T-helper 17 cell (primary cell): ENCODE results near the gene HSDL1. TPM values are rescaled to one million over a fixed set of nuclear protein-coding genes. Genes with fewer than 3 reads are reported as not detected.
A peak's percentile ranks its signal among the peaks of the same experiment; 100 is the strongest.
"Not testable (repeated sequence)": the region's sequence is repeated elsewhere in the genome, so short reads cannot be mapped to it uniquely, and the experiment has no call there.

ENCODE experiments used
- ATAC-seq: fragments of 150-1000 bp; cut with Tn5 transposase; 2 replicates; pipeline ENCODE4 v1.10.0; 2021; ENCODE audit warnings: mild to moderate bottlenecking, moderate library complexity
- DNase-seq, 3 donors: peaks; one replicate each; pipeline versions ENCODE4 v3.0.0 to v3.0.0-alpha.2; 2020 to 2021
- H3K9me3 ChIP-seq: one replicate; pipeline ENCODE4 v1.7.0; 2013; ENCODE audit warnings: low read length, mild to moderate bottlenecking; ENCODE audit not compliant: control insufficient read depth, poor library complexity, severe bottlenecking
- H3K27ac Mint-ChIP-seq: one replicate; pipeline ENCODE4 v1.8.0; 2022; ENCODE audit warnings: mild to moderate bottlenecking, moderate library complexity, mixed read lengths
- H3K27me3 Mint-ChIP-seq: one replicate; pipeline ENCODE4 v1.8.0; 2022; ENCODE audit warnings: mixed read lengths
- H3K36me3 Mint-ChIP-seq: one replicate; pipeline ENCODE4 v1.8.0; 2022; ENCODE audit warnings: low read depth, mixed read lengths
- H3K4me1 Mint-ChIP-seq: one replicate; pipeline ENCODE4 v1.8.0; 2022; ENCODE audit warnings: mild to moderate bottlenecking, mixed read lengths
- H3K4me3 Mint-ChIP-seq: one replicate; pipeline ENCODE4 v1.8.0; 2022; ENCODE audit warnings: mild to moderate bottlenecking, moderate library complexity, mixed read lengths
- total RNA-seq, 4 donors: library from RNA in 2 of 4; stranded (reverse) in 2 of 4; gene quantifications; one replicate each; pipeline ENCODE4 v1.2.3 and lab custom pipeline; 2022 to 2026

The HSDL1 gene
- total RNA-seq, 2 donors from 2014 or later, result 11.9 to 12.6 TPM

DNA sequence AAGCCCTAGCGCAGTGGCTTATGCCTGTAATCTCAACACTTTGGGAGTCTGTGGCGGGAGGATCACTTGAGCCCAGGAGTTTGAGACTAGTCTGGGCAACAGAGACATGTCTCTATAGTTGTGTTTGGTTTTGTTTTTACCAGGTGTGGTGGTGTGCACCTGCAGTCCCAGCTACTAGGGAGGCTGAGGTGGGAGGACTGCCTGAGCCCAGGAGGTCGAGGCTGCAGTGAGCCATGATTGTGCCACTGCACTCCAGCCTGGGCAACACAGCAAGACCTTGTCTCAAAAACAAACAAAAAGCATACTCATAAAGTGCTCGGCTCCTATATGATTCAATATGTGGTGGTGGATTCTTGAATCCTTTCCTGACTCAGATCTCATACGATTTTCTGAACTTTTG is 26.7 kb downstream of the HSDL1 start:
- peak overlapping the region; percentile 25 for H3K4me3 Mint-ChIP-seq
- not testable (repeated sequence) for ATAC-seq, H3K27me3 Mint-ChIP-seq, DNase-seq, H3K27ac Mint-ChIP-seq, H3K9me3 ChIP-seq, H3K36me3 Mint-ChIP-seq
- peaks cover 14% of the 10 kb centered on the region for H3K4me1 Mint-ChIP-seq

- peak overlapping the region; percentile 93 for H3K4me3 Mint-ChIP-seq
- H3K27me3 Mint-ChIP-seq, result no peaks in the 10 kb centered on the region
- no peaks in the 10 kb centered on the region for H3K9me3 ChIP-seq
- H3K4me1 Mint-ChIP-seq, result peaks cover 14% of the 10 kb centered on the region
- H3K36me3 Mint-ChIP-seq, result no peaks in the 10 kb centered on the region
- ATAC-seq, result no peak
- DNase-seq, result no peak
- H3K27ac Mint-ChIP-seq, result peak overlapping the region; percentile 90
Measured at GRCh38 chr16:84117494-84117843, 27.5 kb downstream of the HSDL1 start.

- H3K27me3 Mint-ChIP-seq, result no peaks in the 10 kb centered on the region
- peak within 1 kb of the TSS; percentile 90 for H3K27ac Mint-ChIP-seq
- ATAC-seq (peak; percentile 88), DNase-seq (peak; percentile 97 to 99 (median 97))
- H3K36me3 Mint-ChIP-seq, result no peaks in the 10 kb centered on the region
- peak within 1 kb of the TSS; percentile 93 for H3K4me3 Mint-ChIP-seq
- no peaks in the 10 kb centered on the region for H3K9me3 ChIP-seq
- H3K4me1 Mint-ChIP-seq, result peaks cover 14% of the 10 kb centered on the region
Measured at GRCh38 chr16:84116720-84117493, 28.1 kb downstream of the HSDL1 start, which contains the start of gene MBTPS1. Gene MBTPS1, minus strand, starts transcription at chr16:84116942. Its CDS starts 15,159 bp downstream, at chr16:84101783.

- ATAC-seq (peak; percentile 71), DNase-seq (no peak)
- no peaks in the 10 kb centered on the region for H3K36me3 Mint-ChIP-seq
- H3K9me3 ChIP-seq, result no peaks in the 10 kb centered on the region
- H3K27me3 Mint-ChIP-seq, result no peaks in the 10 kb centered on the region
- peak overlapping the region; percentile 93 for H3K4me3 Mint-ChIP-seq
- H3K4me1 Mint-ChIP-seq, result peaks cover 19% of the 10 kb centered on the region
- H3K27ac Mint-ChIP-seq, result peak overlapping the region; percentile 90
Measured at GRCh38 chr16:84115919-84116719, 28.9 kb downstream of the HSDL1 start.

DNA sequence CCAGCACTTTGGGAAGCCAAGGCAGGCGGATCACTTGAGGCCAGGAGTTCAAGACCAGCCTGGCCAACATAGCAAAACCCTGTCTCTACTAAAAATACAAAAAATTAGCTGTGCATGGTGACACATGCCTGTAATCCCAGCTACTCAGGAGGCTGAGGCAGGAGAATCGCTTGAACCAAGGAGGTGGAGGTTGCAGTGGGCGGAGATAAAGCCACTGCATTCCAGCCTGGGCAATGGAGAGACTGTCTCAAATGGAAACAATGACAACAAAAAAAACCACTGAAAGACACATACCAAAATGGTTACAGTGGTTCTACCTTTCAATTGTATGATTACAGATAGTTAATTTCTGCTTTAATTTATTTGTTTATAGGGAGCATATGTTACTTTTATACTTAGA is 33.0 kb downstream of the HSDL1 start:
- not testable (repeated sequence) for DNase-seq, ATAC-seq, H3K9me3 ChIP-seq, H3K4me3 Mint-ChIP-seq, H3K27ac Mint-ChIP-seq, H3K27me3 Mint-ChIP-seq, H3K36me3 Mint-ChIP-seq
- peaks cover 29% of the 10 kb centered on the region for H3K4me1 Mint-ChIP-seq

DNA sequence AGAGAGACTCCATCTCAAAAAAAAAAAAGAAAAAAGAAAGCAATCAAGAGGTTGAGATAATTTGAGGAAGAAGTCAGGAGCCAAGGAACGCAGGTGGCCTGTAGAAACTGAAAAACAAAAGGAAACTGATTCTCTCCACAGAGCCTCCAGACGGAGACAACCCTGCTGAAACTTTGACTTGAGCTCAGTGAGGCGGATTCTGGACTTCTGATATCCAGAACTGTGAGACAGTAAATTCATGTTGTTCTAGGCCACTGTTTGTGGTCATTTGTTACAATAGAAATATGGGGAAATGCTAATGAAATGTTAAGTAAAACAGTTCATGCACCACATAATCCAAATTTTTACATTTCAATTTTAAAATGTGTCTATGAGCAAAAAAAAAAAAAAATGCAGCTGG is 33.5 kb downstream of the HSDL1 start:
- Mint-ChIP-seq H3K4me1 (peaks cover 33% of the 10 kb centered on the region), H3K27me3 (no peaks in the 10 kb centered on the region), H3K4me3 (no peak overlapping the region), H3K36me3 (no peaks in the 10 kb centered on the region), H3K27ac (peak overlapping the region; percentile 19)
- H3K9me3 ChIP-seq, result no peaks in the 10 kb centered on the region
- DNase-seq (no peak), ATAC-seq (no peak)

- DNase-seq, result no peak
- Mint-ChIP-seq H3K36me3 (no peaks in the 10 kb centered on the region), H3K27me3 (no peaks in the 10 kb centered on the region), H3K4me3 (no peak overlapping the region), H3K27ac (peak overlapping the region; percentile 19), H3K4me1 (peaks cover 41% of the 10 kb centered on the region)
- no peaks in the 10 kb centered on the region for H3K9me3 ChIP-seq
- ATAC-seq, result no peak
Measured at GRCh38 chr16:84110527-84110926, 34.5 kb downstream of the HSDL1 start.

GRCh38 chr16:84109598-84110335 is 35.2 kb downstream of the HSDL1 start:
- no peak for DNase-seq
- Mint-ChIP-seq H3K4me3 (no peak overlapping the region), H3K27ac (no peak overlapping the region), H3K4me1 (peaks cover 39% of the 10 kb centered on the region), H3K27me3 (no peaks in the 10 kb centered on the region), H3K36me3 (no peaks in the 10 kb centered on the region)
- ATAC-seq, result no peak
- H3K9me3 ChIP-seq, result no peaks in the 10 kb centered on the region

DNA sequence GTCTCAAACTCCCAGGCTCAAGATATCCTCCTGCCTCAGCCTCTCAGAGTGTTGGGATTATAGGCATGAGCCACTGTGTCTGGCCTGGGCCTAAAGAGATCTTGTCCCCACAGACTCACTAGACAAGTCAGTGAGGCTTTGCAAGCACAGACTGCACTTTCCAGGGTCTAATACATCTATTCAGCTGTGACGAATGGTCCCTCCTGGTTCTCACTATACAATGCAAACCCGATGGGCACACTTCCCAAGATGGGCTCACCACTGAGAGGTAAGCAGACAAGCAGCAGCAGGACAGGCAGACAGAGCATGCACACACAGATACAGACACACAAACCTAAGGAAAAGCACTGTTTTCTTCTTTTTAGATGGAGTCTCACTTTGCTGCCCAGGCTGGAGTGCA is 37.1 kb downstream of the HSDL1 start:
- no peaks in the 10 kb centered on the region for H3K36me3 Mint-ChIP-seq
- H3K9me3 ChIP-seq, result no peaks in the 10 kb centered on the region
- H3K27ac Mint-ChIP-seq, result peak overlapping the region; percentile 24
- H3K27me3 Mint-ChIP-seq, result no peaks in the 10 kb centered on the region
- DNase-seq (no peak), ATAC-seq (no peak)
- peaks cover 39% of the 10 kb centered on the region for H3K4me1 Mint-ChIP-seq
- H3K4me3 Mint-ChIP-seq, result no peak overlapping the region

DNA sequence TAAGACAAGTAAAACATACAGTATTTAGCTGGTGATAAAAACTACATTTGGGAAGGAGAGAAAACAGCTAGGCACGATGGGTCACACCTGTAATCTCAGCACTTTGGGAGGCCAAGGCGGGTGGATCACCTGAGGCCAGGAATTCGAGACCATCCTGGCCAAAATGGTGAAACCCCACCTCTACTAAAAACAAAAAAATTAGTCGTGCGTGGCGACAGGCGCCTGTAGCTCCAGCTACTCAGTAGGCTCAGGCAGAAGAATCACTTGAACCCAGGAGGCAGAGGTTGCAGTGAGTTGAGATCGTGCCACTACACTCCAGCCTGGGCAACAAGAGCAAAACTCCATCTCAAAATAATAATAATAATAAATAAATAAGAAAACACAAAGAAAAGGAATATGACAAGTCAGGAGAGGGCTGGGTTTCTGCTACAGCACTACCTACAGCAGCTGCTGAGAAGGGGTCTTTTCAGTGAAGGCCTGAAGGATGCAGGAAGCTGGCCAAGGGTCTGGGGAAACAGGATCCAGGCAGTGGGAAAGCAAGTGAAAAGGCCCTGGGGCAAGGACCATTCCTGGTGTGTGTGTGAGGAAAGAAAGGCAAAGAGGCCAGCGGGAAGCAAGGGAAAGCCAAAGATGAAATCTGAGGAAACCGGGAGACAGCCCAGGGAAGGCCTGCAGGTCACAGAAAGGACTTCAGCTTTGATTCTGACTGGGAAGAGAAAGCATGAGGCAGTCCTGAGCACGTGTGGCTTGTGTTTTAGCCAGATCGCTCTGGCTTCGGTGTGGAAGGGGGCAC is 38.8 kb downstream of the HSDL1 start:
- ATAC-seq (no peak), DNase-seq (no peak)
- peak overlapping the region; percentile 90 for H3K27ac Mint-ChIP-seq
- H3K36me3 Mint-ChIP-seq, result no peaks in the 10 kb centered on the region
- no peaks in the 10 kb centered on the region for H3K9me3 ChIP-seq
- no peak overlapping the region for H3K4me3 Mint-ChIP-seq
- no peaks in the 10 kb centered on the region for H3K27me3 Mint-ChIP-seq
- peaks cover 38% of the 10 kb centered on the region for H3K4me1 Mint-ChIP-seq

DNA sequence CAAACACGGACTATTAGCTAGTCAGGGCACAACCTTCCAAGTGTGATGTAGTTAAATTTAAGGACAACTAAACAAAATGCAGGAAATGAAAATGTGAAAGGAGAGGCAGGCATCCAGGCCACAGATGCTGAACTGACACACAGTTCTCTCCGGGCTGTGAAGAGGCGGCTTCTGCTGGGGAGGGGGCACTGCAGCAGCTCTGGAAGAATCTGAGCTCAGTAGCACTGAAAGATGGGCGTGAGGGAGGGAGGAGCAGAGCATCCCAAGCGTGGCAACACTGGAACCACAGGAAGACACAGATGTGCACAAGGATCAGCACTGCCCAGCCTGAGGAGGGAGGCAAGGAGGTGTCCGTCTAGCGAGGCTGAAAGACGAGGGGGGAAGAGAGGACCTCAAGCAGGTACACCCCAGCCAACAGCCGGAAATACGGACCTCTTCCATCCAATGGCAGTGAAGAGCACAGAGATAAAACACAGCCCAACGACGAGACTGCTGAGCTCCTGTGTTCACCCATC is 39.6 kb downstream of the HSDL1 start:
- ATAC-seq, result no peak
- DNase-seq, result no peak
- Mint-ChIP-seq H3K36me3 (no peaks in the 10 kb centered on the region), H3K27me3 (no peaks in the 10 kb centered on the region), H3K4me1 (peaks cover 30% of the 10 kb centered on the region), H3K4me3 (no peak overlapping the region), H3K27ac (peak overlapping the region; percentile 90)
- H3K9me3 ChIP-seq, result no peaks in the 10 kb centered on the region

- H3K27ac Mint-ChIP-seq, result no peak overlapping the region
- ATAC-seq, result no peak
- peaks cover 30% of the 10 kb centered on the region for H3K4me1 Mint-ChIP-seq
- no peak for DNase-seq
- no peaks in the 10 kb centered on the region for H3K36me3 Mint-ChIP-seq
- H3K9me3 ChIP-seq, result no peaks in the 10 kb centered on the region
- no peaks in the 10 kb centered on the region for H3K27me3 Mint-ChIP-seq
- H3K4me3 Mint-ChIP-seq, result no peak overlapping the region
Measured at GRCh38 chr16:84104231-84104630, 40.7 kb downstream of the HSDL1 start.
